NT2/D1 (cell line): Measurements from ENCODE around the gene FKBP1B.
"Not testable (repeated sequence)": the region's sequence is repeated elsewhere in the genome, so short reads cannot be mapped to it uniquely, and the experiment has no call there.

Experiments
- YY1 ChIP-seq: IDR thresholded peaks from 2 replicates; pipeline ENCODE4 v1.6.1; 2011; ENCODE audit not compliant: insufficient read length, insufficient read depth
- ZNF274 ChIP-seq: IDR thresholded peaks from 2 replicates; pipeline ENCODE4 v1.6.1; 2011; ENCODE audit warnings: mild to moderate bottlenecking, low read depth, low read length

GRCh38 chr2:24095171-24095677 lies 45.7 kb downstream of the FKBP1B start:
- TF ChIP-seq YY1, ZNF274: not testable (repeated sequence)
